GM21360 (cell line): ENCODE results near the gene PML.
"Not testable (repeated sequence)": the region's sequence is repeated elsewhere in the genome, so short reads cannot be mapped to it uniquely, and the experiment has no call there.

Experiments used
- ATAC-seq: cut with Tn5 transposase; IDR thresholded peaks from one replicate; pipeline ENCODE4 v1.9.1; 2021; ENCODE audit warnings: mild to moderate bottlenecking, moderate library complexity; ENCODE audit not compliant: unreplicated experiment

Gene PML

GRCh38 chr15:73957785-73958184 is 36.7 kb upstream of the PML start:
- ATAC-seq: no peak

GRCh38 chr15:73959012-73959581 is 35.4 kb upstream of the PML start:
- ATAC-seq: no peak

- ATAC-seq: no peak
Measured at GRCh38 chr15:73959801-73960200, 34.7 kb upstream of the PML start.

GRCh38 chr15:73960472-73961070 is 33.9 kb upstream of the PML start:
- ATAC-seq: not testable (repeated sequence)

GRCh38 chr15:73962433-73962832 is 32.1 kb upstream of the PML start:
- no peak for ATAC-seq

- ATAC-seq: peak; percentile 51
Measured at GRCh38 chr15:73964736-73965093, 29.8 kb upstream of the PML start.

- peak; percentile 14 for ATAC-seq
Measured at GRCh38 chr15:73965094-73965757, 29.3 kb upstream of the PML start.

- ATAC-seq: peak; percentile 53
Measured at GRCh38 chr15:73965758-73966113, 28.8 kb upstream of the PML start.

GRCh38 chr15:73968461-73968860 is 26.1 kb upstream of the PML start:
- no peak for ATAC-seq

- no peak for ATAC-seq
Measured at GRCh38 chr15:73969151-73969759, 25.3 kb upstream of the PML start.

GRCh38 chr15:73972984-73973682 is 21.4 kb upstream of the PML start:
- ATAC-seq: no peak

- ATAC-seq: not testable (repeated sequence)
Measured at GRCh38 chr15:73973683-73974200, 20.8 kb upstream of the PML start.

GRCh38 chr15:73975440-73976125 is 18.9 kb upstream of the PML start:
- not testable (repeated sequence) for ATAC-seq

- no peak for ATAC-seq
Measured at GRCh38 chr15:73978896-73979295, 15.6 kb upstream of the PML start.

GRCh38 chr15:73979636-73980035 is 14.9 kb upstream of the PML start:
- ATAC-seq: no peak

- ATAC-seq: no peak
Measured at GRCh38 chr15:73981761-73982221, 12.7 kb upstream of the PML start.

GRCh38 chr15:73982222-73982962 is 12.1 kb upstream of the PML start:
- no peak for ATAC-seq

- ATAC-seq: no peak
Measured at GRCh38 chr15:73983211-73983727, 11.2 kb upstream of the PML start.

- ATAC-seq: no peak
Measured at GRCh38 chr15:73983773-73984172, 10.7 kb upstream of the PML start.
